HG02840 (cell line): ENCODE data around the gene CCDC47.
"Not testable (repeated sequence)": the region's sequence is repeated elsewhere in the genome, so short reads cannot be mapped to it uniquely, and the experiment has no call there.

ENCODE experiments used
- ATAC-seq: cut with Tn5 transposase; IDR thresholded peaks from one replicate; pipeline ENCODE4 v1.9.1; 2021; ENCODE audit warnings: mild to moderate bottlenecking, moderate library complexity, moderate number of reproducible peaks; ENCODE audit not compliant: unreplicated experiment, low FRiP score

CCDC47 gene, protein sequence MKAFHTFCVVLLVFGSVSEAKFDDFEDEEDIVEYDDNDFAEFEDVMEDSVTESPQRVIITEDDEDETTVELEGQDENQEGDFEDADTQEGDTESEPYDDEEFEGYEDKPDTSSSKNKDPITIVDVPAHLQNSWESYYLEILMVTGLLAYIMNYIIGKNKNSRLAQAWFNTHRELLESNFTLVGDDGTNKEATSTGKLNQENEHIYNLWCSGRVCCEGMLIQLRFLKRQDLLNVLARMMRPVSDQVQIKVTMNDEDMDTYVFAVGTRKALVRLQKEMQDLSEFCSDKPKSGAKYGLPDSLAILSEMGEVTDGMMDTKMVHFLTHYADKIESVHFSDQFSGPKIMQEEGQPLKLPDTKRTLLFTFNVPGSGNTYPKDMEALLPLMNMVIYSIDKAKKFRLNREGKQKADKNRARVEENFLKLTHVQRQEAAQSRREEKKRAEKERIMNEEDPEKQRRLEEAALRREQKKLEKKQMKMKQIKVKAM

GRCh38 chr17:63773272-63774140 lies at the start of gene CCDC47:
CCDC47 (minus strand) TSS chr17:63773597; CDS start chr17:63766175, 7,422 bp downstream.
- ATAC-seq: peak; percentile 83

- ATAC-seq: no peak
Observed at GRCh38 chr17:63822537-63822936, 49.1 kb upstream of the CCDC47 start.

GRCh38 chr17:63821804-63822203 lies 48.4 kb upstream of the CCDC47 start:
- no peak for ATAC-seq

DNA sequence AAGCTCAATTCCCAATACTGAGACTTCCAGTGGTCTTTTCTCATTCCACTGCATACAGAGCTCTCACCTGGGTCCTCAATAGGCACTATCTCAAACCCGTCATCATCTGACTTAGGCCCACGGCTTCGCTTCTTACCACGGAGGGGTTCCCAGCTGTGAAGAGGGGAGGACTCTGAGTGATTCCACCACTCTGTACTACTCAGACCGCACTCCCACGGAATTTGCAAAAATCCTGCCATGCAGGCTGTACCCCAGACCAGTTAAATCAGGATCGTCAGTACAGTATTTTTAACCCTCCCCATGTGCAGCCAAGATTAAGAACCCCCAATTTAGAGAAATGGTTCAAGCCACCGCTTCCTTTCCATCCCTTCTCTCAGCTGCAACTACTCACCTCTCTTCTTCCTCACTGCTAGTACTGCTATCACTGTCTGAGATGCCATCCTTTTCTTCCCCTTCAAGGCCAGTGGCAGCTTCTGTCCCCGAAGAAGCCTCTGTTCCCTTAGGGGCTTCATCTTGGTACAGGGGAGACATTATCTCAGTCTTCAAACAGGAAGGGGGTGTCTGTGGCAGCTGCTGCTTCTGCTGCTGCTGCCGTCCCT lies 47.7 kb upstream of the CCDC47 start:
- no peak for ATAC-seq

DNA sequence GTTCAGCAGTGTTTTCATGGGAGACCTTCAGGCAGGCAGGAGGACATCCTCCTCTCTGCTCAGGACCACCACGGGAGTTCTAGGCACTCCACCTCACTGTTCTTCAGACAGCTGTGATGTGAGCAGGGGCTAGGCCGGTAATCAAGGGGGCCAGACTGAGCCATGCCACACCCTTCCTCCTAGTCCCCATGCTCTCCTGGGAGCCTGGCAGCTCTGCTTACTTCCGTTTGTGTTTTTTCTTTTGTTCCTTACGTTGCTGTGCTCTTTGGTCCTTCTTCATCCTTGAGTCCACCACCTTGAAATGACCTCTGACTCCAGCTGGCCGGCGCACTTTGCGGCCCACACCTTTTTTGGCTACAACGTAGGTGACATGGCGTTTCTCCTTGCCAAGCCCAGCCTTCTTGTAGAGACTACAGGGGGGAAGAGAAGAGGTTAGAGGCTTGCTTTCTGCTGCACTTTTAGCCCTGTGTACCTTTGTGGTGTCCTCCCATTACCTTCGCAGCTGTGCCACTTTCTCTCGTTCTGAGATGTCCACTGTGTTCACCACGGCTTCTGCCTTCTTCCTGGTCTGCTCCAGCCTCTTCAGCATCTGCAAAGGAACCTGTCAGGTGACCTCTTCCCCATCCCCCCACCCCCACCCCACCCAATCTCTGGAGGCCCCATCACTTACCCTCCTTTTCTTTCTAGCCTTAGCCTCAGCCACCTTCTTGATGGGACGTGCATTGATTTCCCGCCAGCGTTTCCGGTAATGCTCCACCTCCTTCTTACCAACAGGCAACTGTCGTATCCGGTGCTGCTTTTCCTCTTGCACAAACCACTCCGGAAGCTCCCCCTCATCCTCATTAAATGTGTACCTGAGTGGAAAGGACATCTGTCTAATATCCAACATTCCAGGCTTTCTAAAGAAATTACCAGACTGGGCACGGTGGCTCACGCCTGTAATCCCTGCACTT lies 46.5 kb upstream of the CCDC47 start:
- ATAC-seq: no peak

DNA sequence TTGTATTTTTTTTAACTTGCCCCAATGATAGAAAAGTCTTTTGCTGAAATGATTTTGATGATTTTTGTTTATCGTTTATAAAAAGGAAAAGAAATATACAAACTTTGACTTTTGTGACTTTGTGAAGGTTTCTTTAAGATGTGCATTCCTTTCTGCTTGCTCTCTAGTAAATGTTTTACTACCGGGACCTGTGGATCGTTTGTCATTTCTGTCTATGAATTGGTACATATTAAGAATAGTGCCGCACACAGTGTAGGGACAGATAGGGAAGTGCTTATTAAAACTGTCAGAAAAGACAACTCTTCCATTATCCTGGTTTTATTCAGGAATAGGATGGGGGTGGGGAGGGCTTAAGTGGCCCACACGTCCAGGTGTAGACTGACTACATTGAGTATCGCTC lies 45.7 kb upstream of the CCDC47 start:
- no peak for ATAC-seq

DNA sequence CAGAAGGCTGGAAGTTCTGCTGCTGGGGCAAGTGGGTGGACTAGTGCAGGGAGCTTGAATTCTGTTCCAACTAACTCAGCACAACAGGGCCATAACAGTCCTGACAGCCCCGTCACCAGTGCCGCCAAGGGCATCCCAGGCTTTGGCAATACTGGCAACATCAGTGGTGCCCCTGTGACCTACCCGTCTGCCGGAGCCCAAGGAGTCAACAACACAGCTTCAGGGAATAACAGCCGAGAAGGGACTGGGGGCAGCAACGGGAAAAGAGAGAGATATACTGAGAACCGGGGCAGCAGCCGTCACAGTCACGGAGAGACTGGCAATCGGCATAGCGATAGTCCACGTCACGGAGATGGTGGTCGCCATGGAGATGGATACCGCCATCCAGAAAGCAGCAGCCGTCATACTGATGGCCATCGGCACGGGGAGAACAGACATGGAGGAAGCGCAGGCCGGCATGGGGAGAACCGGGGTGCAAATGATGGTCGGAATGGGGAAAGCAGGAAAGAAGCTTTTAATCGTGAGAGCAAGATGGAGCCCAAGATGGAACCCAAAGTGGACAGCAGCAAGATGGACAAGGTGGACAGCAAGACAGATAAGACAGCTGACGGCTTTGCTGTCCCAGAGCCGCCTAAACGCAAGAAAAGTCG lies 44.5 kb upstream of the CCDC47 start:
- no peak for ATAC-seq

DNA sequence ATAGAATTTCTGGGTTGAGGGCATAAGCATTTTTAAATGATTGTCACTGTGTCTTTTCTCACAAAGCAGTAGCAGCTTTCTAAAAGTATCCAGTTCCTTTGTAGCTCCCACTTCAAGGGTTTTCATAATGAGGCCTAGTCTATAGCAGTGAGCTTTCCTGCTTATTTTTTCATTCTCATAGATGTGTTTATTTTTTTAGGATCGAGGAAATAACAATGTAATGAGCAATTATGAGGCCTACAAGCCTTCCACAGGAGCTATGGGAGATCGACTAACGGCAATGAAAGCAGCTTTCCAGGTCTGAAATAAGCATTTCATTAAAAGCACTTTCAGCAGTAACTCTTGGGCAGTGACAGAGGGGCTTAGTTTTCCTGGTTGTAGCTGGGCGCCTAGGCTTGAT lies 43.3 kb upstream of the CCDC47 start:
- no peak for ATAC-seq

GRCh38 chr17:63816123-63816522 lies 42.7 kb upstream of the CCDC47 start:
- no peak for ATAC-seq

- no peak for ATAC-seq
Observed at GRCh38 chr17:63809970-63810369, 36.6 kb upstream of the CCDC47 start.

DNA sequence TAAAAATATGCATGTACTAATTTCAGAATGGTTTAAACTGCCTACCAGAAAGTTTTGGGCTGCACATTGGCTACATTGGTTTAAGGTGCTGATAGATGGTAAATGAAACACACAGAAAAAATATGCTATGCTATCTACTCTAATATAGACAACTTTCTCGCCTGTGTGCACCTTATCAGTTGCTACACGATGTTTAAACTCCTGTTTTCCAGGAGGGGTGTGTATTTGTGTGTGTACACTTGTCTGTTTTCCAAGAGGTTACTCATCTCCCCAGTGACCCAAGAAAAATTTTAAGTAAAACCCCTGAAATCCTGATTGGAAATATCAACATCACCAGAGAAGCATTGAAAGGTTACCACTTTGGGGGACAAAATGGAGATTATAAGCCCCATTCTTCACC lies 32.2 kb upstream of the CCDC47 start:
- no peak for ATAC-seq

GRCh38 chr17:63804328-63804727 lies 30.9 kb upstream of the CCDC47 start:
- no peak for ATAC-seq

- no peak for ATAC-seq
Observed at GRCh38 chr17:63800783-63801182, 27.4 kb upstream of the CCDC47 start.

DNA sequence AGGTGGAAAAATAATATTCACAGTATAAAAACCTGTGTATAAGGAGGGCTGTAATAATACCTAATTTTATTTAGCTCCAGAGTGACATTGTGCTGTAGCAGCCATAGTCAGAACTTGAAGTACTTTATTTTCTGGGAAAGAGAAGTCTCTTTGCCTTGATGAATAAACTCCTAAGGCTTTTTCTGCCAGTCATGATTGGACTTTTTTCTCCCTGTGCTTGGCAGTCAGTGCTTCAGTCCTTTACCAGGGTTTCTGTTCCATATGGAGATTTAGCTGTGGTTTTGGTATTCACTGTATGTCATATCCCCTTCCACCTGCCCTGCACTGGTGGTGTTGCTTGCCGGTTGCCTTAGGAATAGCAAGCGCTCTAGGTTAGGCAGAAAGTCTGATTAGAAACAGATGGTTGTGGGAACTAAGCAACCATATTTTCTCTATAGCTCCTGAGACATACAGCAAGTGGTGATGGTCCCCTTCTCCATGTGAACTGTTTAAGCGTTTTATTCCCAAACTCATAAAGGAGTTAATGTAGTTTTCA lies 25.2 kb upstream of the CCDC47 start:
- no peak for ATAC-seq

DNA sequence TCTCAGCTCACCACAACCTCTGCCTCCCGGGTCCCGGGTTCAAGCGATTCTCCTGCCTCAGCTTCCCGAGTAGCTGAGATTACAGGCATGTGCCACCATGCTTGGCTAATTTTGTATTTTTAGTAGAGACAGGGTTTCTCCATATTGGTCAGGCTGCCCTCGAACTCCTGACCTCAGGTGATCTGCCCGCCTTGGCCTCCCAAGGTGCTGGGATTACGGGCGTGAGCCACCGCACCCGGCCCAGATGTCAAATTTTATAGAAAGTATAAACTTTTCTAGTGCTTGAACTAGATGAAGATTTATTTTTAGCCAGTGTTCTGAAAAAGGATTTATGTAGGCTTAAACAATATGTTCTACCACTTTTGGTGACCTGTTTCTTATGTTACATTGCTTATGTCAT lies 23.0 kb upstream of the CCDC47 start:
- not testable (repeated sequence) for ATAC-seq

GRCh38 chr17:63792055-63792729 lies 18.8 kb upstream of the CCDC47 start:
- ATAC-seq: no peak

DNA sequence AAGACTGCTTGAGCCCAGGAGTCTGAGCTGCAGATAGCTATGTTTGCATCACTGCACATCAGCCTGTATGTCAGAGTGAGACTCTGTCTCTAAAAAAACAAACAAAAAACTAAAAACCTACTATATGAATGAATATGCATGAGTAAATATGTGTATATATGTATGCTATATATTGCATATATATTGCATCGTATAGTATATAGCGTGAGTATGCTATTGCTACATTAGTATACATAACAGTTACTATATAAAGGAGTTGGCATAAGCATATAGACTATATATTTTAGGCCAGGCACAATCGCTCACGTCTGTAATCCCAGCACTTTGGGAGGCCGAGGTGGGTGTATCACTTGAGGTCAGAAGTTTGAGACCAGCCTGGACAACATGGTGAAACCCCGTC lies 16.7 kb upstream of the CCDC47 start:
- no peak for ATAC-seq

GRCh38 chr17:63786971-63787711 lies 13.7 kb upstream of the CCDC47 start:
- ATAC-seq: no peak
